IPS-NIHi11 (cell line): Measurements from ENCODE around the gene CRTC2.
A peak's percentile ranks its signal among the peaks of the same experiment; 100 is the strongest.

Experiments used
- DNase-seq: peaks from one replicate; pipeline ENCODE4 v3.0.0; 2012; ENCODE audit warnings: mixed read lengths, low spot score

Gene CRTC2

GRCh38 chr1:153973071-153973470 is 14.7 kb upstream of the CRTC2 start:
- no peak for DNase-seq

GRCh38 chr1:153970346-153970745 is 11.9 kb upstream of the CRTC2 start:
- no peak for DNase-seq

DNA sequence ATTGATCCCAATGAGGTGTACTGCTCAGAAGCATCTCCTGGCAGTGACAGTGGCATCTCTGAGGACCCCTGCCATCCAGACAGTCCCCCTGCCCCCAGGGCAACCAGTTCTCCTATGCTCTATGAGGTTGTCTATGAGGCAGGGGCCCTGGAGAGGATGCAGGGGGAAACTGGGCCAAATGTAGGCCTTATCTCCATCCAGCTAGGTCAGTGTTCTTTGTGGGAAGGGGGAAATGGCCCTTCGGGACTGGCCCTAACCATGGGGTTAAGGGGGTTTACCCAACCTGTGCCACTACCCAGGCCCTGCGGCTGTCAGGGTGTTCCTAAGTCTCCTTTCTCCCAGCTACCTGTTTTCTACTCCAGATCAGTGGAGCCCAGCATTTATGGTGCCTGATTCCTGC is 10.6 kb upstream of the CRTC2 start:
- DNase-seq = no peak

DNA sequence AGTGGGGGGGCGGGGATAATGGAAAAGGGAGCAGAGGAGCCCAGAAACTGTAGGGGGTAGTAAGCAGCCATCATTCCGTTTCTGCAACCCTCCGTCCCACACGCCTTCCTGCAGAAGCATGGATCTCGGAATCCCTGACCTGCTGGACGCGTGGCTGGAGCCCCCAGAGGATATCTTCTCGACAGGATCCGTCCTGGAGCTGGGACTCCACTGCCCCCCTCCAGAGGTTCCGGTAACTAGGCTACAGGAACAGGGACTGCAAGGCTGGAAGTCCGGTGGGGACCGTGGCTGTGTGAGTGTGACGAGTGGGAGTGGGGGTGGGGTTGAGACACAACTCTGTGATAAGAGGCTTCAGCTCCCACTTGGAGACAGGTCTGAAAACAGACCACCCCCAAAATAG is 10.0 kb upstream of the CRTC2 start:
- no peak for DNase-seq

DNA sequence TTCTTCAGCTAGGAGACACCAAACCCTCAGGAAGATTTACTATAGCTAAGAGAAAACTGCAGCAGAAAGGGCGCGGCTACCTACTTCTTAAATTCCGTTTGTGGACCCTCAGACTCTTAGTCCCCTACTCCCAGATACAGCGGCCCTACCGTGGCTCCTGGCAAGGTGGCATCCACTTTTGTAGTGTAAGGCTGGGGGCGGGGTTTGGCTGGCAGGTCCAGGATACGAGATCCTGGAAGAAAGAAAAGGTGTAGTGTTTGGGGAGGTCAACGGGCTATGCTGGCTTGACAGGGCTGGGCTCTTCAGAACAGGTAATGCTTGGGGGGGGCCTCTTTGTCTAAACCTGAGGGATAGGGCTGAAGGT is 9.6 kb upstream of the CRTC2 start:
- no peak for DNase-seq

- peak; percentile 83 for DNase-seq
Observed at GRCh38 chr1:153967107-153967999, 8.9 kb upstream of the CRTC2 start, which contains the start of gene CREB3L4. Gene CREB3L4, plus strand, starts transcription at chr1:153967902. Its CDS starts 624 bp downstream, at chr1:153968526.

DNA sequence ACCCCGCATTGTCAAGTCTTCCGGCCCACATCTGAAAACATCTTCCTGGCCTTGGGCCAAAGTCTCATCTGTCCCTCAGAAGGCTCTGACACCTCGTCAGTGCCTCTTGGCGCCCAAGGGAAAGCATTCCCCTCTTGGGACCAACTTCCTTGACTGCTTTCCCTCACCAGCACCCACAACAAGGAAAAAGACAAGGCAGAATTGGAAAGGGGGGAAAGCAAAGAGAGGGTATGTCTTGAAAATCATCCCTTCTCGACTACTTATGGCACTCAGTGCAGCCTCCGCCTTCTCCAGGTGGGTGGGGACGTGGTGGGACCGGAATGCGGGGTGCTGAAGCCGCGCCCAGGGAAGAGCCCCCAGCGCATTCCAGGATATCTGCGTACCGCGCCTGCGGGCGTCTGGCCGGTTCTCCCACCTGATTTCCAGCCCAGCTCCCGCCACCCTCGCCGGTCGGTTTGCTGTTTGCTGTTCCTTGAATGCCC is 5.5 kb upstream of the CRTC2 start:
- peak; percentile 44 for DNase-seq

GRCh38 chr1:153963030-153963849 is 4.8 kb upstream of the CRTC2 start, which contains the start of gene SLC39A1:
Gene SLC39A1, minus strand, starts transcription at chr1:153963537. Its CDS starts 822 bp downstream, at chr1:153962715.
- peak; percentile 88 for DNase-seq

DNA sequence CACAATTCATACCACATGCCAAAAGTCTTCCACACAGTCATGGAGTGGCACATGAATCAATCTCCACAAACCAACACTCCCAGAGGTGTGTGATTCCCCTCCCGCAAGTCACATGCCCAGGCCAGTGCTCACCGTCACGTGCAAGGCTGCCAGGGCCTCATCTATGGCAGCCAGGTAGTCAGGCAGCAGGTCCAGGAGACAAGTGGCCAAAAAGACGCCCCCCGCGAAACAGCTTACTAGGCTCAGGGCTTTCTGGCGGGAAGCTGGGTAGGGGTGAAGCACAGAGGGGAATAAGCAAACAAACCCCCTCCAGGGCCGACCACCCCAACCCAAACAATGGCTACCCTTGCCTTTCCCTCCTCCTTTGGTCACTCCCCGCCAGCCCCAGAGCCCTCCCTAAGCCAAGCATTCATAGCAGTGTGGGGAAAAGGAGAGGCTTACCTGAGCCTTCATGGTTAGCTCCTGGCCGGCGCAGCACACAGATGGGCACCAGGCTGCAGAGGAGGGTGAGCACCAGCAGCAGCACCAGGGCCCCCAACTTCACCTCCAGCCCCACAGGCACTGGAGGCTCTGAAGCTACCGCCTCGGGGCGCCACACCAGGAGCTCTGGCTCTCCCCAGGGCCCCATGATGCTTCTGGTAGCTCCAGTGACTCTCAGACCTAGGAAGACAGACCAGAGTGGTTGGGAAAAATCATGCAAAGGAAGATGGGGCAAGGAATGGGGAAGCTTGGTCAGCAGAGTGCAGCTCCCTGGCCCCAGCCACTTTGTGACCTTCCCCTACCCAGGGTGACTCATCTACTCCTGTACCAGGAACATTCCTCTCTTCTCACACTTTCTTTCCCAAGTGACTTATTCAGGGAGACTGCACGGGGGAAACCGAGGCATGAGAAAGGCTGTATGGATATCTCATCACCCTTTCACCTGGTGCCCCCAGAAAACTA is 3.9 kb upstream of the CRTC2 start:
- DNase-seq = no peak

DNA sequence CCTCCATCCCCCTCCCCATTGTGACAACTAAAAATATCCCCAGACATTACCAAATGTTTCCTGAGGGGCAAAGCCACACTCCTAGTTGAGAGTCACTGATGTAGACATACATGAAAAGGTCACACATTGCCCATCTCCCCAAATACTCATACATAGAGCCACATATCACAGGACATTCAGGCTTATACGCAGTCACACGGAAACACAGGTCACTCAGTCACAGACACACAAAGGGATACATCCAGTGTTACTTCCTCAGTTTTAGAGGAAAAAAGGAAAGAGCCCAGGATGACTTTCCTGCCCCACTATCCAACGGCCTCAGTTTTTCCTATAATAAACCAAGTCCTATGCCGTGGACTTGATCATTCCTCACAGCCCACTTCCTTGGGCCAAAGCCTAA is 3.0 kb upstream of the CRTC2 start:
- no peak for DNase-seq

DNA sequence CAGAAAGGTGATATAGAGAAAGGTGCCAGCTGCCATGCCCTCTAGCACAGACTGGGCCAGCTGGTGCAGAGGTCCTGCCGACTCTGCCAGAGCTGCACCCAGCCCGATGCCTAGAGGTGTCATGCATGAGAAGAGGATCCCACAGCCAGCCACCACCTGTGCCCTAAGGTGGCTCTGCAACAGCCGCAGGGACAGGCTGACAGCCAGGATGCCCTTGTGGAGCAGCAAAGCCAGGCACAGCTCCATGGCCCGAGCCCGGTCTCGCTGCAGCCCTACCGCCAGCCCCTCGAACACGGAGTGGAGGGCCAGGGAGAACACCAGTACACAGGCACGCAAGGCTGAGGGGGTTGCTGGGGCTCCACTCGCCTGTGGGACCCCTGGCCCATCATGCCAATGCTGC is 1.8 kb upstream of the CRTC2 start:
- no peak for DNase-seq

DNA sequence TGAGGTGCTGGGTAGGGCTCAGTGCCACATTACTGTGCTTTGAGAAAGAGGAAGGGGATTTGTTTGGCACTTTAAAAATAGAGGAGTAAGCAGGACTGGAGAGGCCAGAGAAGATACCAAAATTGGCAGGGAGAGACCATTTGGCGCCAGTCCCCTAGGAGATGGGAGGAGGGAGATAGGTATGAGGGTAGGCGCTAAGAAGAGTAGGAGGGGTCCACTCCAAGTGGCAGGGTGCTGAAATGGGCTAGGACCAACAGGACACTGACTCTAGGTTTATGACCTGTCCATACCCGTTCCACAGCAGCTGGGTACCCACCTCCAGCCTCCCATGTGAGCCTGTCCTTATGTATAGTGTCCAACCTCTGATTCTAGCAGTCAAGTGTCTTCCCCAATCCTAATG is 1.0 kb upstream of the CRTC2 start:
- DNase-seq = no peak

DNA sequence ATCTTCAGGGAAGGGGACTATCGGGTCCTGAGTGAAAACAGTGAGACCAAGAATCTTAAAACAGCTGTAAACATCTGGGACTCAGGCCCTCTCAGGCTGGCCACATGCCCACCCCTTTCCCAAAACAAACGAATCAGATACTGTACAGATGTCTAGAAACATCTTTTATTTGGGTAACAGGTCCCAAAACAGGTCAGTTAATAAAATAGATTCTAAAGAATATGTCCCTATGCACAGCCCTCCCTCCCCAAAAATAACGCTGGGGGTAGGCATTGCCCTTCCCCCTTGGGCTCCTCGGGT is 499 bp upstream of the CRTC2 start:
- no peak for DNase-seq

DNA sequence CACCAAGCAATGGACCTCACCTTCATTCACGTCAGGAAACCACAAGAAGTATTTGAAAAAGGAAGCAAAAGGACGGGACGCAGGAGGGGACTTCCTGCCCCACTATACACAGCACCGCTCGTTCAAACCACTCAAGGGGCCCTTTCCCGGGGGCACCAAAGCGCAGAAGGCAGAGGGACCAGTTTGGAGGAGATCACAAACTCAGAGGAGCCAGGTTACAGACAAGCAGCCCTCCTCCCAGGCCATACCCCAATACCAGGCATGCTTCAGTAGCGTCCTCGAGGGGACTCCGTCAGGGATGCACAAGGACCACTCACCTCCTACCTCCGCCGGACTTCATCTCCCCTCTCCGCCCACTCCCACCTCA is 685 bp downstream of the CRTC2 start:
- DNase-seq = no peak

DNA sequence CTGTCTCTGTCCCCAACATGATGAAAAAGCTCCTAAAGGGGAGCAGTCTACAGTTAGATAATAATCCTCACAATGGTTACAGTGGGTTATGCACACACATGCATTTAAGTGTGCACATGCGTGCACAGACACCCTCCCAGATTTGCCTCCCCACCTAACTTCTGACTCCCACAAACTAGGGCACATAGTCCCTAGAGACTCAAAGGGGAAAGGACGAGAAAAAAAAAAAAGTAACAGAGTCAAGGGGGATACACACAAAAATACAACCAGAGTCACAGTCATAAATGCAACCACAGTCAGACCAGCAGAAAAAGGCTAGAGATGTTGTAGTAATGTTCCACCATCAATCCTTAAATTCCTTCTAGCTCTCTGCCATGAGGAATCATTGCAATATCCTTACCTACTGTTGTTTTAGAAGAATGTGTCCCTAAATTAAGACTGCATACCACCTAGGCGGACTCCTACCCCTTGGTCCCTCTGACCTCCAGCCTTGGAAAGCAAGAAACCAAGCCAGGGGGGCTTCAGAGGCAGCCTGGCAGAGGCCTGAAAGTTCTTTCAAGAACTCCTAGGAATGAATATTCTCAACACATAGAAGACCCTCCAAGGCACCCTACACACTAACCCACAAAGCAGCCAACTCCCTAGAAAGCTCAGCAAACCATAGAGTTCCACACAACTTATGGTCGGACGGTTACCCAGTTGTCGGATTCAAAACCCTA is 1.3 kb downstream of the CRTC2 start:
- no peak for DNase-seq

DNA sequence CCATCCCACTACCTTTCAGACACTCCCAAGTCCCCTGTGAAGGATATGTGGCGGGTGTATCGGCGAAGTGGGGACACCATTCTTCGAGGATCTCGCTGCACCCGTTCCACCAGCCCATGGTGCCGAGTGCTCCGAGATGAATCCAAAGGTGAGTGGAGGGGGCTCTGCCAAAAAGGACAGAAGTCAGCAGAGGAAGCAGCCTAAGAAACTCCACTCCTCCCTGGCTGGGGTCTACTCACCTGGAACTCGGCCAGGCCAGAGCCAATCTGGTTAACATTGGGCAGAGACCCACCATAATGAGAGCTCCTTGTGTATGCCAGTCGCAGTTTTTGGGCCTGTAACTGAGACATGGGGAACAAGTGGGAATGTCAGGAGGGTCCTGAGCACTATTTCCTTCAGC is 3.6 kb downstream of the CRTC2 start:
- DNase-seq = no peak

- DNase-seq = no peak
Observed at GRCh38 chr1:153953859-153954365, 4.5 kb downstream of the CRTC2 start.

DNA sequence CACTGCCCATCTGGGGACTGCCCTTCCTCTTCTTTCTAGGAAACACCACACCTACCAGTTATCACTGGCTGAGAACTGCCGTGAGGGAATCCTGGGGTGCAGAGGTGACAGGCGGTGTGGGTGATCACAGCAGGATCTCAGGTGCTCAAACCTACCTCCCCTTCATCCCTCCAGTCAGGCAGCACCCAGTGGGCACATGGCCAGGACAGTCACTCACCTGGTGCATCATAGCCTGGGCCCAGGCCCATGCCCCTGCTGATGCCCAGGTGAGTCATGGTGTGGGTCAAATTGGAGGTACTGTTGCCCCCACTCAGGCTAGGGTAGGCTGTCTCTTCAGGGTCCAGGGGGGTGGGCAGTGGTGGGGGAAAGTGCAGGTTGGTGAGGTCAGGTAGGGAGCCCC is 6.6 kb downstream of the CRTC2 start:
- no peak for DNase-seq

GRCh38 chr1:153951183-153951582 is 7.2 kb downstream of the CRTC2 start:
- no peak for DNase-seq

GRCh38 chr1:153946622-153947241 is 11.7 kb downstream of the CRTC2 start, which contains the start of gene DENND4B:
Gene DENND4B, minus strand, starts transcription at chr1:153946718. Its CDS starts 2,344 bp downstream, at chr1:153944374.
- DNase-seq = peak; percentile 100
